ENCODE data around the gene FPGS.

The FPGS gene

GRCh38 chr9:127812936-127813675, 10.4 kb downstream of the FPGS start:
- in situ Hi-C loops (cut with MboI; ENCODE audit: low pct_unique_long_range_greater_than_20kb, low sequenced_read_pairs, unreplicated experiment), result no loop called here
- no peak for DNase-seq (ENCODE audit: low spot score)
- no peak for TF ChIP-seq CTCF (IDR thresholded peaks at IDR 0.05; ENCODE audit: extremely low read depth, insufficient read depth, missing control alignments)

- no peak for DNase-seq (ENCODE audit: low spot score)
- no peak for TF ChIP-seq CTCF (IDR thresholded peaks at IDR 0.05; ENCODE audit: extremely low read depth, insufficient read depth, missing control alignments)
- in situ Hi-C loops (cut with MboI; ENCODE audit: low pct_unique_long_range_greater_than_20kb, low sequenced_read_pairs, unreplicated experiment), result no loop called here
These were observed 11.1 kb downstream of the FPGS start for GRCh38 chr9:127813686-127814226.

GRCh38 chr9:127814619-127815511, 12.2 kb downstream of the FPGS start:
- in situ Hi-C loops (cut with MboI; ENCODE audit: low pct_unique_long_range_greater_than_20kb, low sequenced_read_pairs, unreplicated experiment), result no loop called here
- DNase-seq (ENCODE audit: low spot score), result no peak
- TF ChIP-seq CTCF (IDR thresholded peaks at IDR 0.05; ENCODE audit: extremely low read depth, insufficient read depth, missing control alignments), result no peak

GRCh38 chr9:127815512-127816361, 13.1 kb downstream of the FPGS start:
- DNase-seq (ENCODE audit: low spot score), result no peak
- in situ Hi-C loops (cut with MboI; ENCODE audit: low pct_unique_long_range_greater_than_20kb, low sequenced_read_pairs, unreplicated experiment), result no loop called here
- no peak for TF ChIP-seq CTCF (IDR thresholded peaks at IDR 0.05; ENCODE audit: extremely low read depth, insufficient read depth, missing control alignments)

GRCh38 chr9:127816362-127816725, 13.7 kb downstream of the FPGS start:
- in situ Hi-C loops (cut with MboI; ENCODE audit: low pct_unique_long_range_greater_than_20kb, low sequenced_read_pairs, unreplicated experiment), result no loop called here
- TF ChIP-seq CTCF (IDR thresholded peaks at IDR 0.05; ENCODE audit: extremely low read depth, insufficient read depth, missing control alignments), result no peak
- no peak for DNase-seq (ENCODE audit: low spot score)

- in situ Hi-C loops (cut with MboI; ENCODE audit: low pct_unique_long_range_greater_than_20kb, low sequenced_read_pairs, unreplicated experiment), result no loop called here
These were observed 14.0 kb downstream of the FPGS start for GRCh38 chr9:127816728-127817127.

More at GRCh38 chr9:127816728-127817127, 14.0 kb downstream of the FPGS start:
- DNase-seq (ENCODE audit: low spot score), result no peak
- no peak for TF ChIP-seq CTCF (IDR thresholded peaks at IDR 0.05; ENCODE audit: extremely low read depth, insufficient read depth, missing control alignments)

All from GM13977 (cell line).